Muscle of back (tissue), 11 donors: Measurements from ENCODE around the gene RBM38. TPM values are rescaled to one million over a fixed set of nuclear protein-coding genes. Genes with fewer than 3 reads are reported as not detected.
A peak's percentile ranks its signal among the peaks of the same experiment; 100 is the strongest.

ENCODE experiments used
- DNase-seq, 3 donors: peaks; one replicate each; pipeline versions ENCODE4 v3.0.0 to v3.0.0-alpha.2; 2013
- polyA plus RNA-seq, 10 donors: library from polyadenylated mRNA; unstranded; fragments of 120-200 nt; gene quantifications; one replicate each; pipeline ENCODE4 v1.2.1, GENCODE V29; 2013; ENCODE audit not compliant: insufficient read length in 10 of 10

RBM38 gene
- polyA plus RNA-seq, 10 donors = 36.3 to 68.7 (median 49.9) TPM

DNA sequence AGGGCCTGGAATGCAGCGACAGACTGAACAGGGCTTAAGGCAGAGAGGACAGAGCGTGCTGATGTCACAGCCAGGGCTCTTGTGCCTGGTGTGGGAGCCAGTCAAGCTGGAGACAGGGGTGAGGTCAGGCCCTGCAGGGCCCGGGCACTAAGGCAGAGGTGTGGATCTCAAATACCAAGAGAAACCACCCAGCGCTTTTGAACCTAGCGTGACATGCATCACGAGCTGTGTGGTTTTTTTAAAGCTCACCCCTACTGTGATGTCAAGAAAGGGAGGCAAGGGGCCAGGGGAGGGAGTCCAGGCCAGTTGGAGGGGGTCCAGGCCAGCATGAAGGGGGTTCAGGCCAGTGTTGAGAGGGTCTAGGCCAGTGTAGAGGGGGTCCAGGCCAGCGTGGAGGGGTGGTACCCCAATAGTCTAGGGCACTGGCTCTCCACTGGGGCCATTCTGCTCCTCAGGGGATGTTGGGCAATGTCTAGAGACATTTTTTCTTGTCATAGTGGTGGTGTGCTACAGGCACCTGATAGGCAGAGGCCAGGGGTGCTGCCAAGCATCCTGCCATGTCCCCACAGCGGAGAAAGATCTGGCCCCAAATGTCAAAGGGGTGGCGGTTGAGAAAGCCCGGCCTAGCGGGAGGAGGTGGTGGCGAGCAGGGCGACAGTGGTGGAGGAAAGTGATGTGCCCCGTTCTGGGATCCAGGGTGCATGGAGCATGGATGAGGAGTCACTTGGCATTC, 42.6 kb downstream of the RBM38 start:
- DNase-seq = no peak

DNA sequence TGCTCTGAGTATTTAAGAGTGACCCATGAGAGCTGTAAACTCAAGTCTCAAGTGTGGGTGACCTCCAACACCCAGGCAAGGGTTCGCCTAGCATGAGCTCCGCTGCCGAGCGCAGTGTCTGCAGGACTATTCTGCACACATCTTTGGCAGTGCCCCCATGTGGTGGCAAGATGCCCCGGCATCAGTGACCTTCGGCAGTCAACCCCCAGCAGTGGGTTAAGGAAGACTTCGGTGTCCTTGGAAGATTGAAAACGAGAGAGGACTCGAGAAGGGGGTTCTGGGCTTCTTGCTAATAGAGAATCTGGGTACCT, 43.1 kb downstream of the RBM38 start:
- no peak for DNase-seq

DNA sequence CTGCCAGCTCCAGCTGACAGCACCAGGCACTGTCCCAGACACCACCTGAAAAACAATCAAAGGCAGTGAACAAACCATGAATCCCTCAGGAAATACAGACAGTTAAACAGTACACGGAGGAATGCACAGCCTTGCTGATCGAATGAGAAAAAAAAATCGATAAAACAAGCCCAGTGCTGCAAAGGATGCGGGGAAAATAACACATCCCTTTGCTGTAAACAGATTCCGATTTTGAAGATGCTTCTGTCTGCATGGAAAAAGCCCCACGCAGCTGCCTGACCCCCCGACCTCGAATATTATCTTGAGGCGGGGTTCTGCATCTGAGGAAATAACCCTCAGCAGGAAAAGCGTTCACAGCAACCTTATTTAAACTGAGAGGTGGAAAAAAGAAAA, 43.9 kb downstream of the RBM38 start:
- DNase-seq = no peak

DNA sequence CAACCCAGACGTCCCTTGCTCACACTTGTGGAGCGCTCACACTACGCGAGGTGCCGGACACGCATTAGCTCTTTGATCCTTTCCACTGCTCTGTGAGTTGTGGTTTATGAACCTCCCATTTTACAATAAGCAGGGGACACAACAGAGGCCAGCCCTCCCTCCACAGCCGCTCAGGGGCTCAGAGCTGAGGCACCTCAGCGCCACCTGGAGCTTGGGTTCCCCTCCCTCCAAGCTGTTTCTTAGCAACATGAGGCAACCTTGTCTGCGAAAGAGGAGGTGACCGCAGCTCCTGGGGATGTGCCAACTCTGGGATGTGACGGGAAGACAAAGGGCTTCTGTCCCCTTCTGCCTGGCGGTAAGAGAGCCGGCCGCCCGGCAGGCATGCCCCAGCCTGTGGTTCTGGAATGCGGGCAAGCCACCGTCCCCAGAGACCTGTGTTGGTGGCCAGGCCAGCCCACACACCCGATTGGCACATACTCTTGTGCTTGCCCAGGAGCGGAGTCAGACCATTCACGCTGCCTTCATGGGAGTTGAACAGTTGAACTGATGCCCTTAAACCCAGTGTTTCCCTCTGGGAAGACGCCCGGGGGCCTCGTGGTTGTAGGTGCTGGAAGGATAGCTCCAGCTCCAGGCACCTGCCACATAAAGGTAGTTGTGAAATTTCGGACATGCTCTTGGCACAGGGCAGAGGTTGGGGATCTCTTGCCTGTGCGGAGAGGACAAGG, 44.5 kb downstream of the RBM38 start:
- peak in 2 of 3 donors; percentile 21 to 63 for DNase-seq

DNA sequence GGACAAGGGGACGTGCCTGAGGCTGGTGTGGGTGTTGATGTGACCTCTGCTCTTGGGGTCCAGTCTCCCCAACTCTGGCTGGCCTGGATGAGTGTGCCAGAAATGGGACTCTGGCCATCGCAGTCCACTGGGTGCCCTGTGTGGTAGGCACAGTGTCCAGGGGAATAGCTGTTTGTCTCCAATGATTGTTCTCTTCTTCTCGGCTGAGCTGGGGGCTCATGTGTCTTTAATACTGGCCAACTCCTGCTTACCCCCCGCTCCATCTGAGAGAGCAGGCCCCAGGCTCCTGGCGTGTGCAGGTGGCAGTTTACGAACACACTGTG, 45.0 kb downstream of the RBM38 start:
- DNase-seq = no peak

DNA sequence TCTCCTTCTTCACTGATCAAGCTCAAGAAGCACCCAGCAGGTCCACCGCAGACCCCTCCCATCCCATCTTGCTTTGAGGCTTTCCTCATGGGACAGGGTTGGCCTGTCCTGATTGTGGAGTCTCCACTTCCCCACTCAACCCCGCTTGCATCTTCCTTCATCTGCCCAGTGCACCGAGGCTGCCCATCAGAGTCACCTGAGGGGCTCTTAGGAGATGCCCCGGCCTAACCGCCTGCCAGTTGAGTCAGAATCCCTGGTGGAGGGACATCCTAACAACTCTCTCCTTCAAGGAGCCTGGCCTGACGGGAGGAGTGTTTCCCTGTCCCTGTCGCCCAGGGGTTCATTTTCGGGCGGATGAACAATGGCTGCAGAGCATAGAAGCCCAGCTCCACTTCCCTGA, 46.1 kb downstream of the RBM38 start:
- DNase-seq = no peak

DNA sequence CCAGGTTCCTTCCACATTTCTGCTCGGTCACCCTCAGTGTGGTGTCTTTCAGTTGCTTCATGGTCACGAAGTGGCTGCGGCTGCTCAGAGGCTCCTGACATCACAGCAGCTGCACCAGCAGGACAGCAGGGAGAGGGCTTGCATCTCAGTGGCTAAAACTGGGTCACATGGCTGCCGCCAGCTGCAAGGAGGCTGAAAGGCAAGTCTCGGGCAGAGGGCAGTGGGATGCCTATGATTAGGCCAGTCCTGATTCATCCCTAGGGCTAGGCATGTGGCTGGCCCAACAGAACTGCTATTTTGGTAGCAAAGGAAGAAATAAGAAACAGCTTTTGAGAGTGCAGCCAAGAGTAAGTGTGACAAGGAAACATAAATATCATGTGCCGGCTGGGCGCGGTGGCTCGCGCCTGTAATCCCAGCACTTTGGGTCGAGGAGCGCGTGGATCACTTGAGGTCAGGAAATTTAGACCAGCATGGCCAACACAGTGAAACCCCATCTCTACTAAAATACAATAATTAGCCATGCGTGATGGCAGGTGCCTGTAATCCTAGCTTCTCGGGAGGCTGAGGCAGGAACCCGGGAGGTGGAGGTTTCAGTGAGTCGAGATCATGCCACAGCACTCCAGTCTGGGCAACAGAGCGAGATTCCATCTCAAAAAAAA, 46.6 kb downstream of the RBM38 start:
- no peak for DNase-seq

DNA sequence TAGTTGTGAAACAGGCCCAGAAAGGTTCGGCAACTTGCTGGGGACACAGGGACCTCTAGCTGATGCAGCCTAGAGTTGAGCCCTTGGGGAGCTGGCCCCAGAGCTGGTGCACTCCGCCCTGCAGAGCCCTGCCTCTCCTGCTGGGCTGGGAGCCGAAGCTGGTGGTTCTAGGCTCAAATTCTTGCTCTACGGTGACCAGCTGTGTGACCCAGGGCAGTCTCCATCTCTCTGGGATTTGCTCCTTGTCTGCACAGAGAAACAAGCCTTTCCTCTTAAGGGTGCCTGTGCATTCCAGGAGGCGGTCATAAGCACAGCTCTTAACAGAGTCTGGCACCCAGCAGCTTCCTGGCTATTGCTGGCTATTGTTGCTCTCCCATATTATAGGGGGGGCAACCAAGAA, 47.4 kb downstream of the RBM38 start:
- DNase-seq = no peak

DNA sequence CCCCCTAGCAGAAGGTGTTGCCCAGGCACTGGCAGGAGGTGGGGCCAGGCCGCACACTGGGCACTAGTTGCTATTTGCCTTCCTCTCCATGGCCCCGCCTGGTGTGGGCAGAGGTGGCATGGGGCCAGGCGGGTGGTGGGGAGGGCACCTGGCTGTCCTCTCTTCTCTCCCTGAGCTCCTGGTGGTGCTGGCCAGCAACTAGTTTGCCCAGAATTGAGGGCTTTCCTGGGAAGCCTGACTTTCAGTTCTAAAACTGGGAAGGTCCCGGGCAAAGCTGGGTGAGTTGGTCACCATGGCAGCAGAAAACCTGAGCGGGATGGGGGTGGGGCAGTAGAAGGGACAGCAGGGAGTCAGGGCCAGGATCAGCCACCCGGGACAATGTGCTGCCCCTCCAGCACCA, 48.2 kb downstream of the RBM38 start:
- DNase-seq = no peak

DNA sequence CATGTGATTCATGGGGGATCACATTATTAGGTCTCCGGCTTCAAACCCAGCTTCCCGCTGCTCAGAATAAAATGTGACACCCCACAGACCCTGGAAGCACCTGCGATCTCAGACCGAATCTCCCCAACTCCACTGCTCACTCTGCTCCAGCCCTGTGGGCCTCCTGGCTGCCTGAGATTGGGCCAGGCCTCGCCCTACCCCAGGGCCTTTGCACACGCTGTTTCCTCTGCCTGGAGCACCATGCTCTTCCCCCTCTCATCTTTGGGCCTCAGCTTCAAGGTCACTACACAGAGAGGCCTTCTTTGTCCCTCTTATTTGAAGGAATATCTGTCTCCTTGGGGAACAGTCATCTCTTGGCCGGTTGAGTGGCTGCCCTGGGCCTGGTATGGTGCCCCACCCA, 48.8 kb downstream of the RBM38 start:
- no peak for DNase-seq

DNA sequence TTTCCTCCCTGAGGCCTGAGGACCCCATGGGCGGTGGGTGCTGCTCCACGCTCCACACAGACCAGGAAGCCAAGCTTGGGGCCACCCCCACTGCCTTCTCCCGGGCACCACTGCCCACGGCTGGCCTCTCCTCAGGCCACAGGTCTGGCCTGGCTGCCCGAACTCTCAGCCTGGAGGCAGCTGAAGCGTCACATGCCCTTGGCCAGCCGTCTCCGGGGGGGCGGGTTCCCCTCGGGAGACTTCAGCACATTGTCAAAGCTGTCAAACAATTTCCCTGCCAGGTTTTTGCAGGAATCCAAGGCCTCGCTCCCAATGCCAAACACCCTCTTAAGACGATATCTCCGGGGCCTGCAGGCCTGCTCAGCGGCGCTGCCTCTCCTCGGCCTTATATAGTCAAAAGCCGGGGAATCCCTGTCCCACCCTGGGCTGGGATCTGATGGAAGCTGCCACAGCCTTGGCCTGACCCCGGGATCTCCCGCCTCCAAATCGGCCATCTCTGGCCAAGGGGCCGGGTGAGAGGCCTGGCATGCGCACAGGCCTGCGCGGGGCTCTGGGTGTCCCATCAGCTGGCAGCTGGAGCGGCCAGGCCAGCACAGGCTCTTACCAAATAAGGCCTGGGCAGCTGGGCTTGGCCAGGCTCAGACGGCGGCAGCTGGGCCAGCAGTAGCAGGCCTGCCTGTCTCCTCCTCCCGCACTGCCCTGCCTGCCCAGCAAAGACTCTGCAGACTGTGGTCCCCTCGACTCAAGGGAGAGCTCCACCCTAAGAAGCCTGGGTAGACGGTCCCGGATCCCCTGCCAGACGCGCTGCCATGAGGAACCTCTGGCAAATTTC, 49.7 kb downstream of the RBM38 start:
- peak; percentile 81 to 87 (median 82) for DNase-seq

DNA sequence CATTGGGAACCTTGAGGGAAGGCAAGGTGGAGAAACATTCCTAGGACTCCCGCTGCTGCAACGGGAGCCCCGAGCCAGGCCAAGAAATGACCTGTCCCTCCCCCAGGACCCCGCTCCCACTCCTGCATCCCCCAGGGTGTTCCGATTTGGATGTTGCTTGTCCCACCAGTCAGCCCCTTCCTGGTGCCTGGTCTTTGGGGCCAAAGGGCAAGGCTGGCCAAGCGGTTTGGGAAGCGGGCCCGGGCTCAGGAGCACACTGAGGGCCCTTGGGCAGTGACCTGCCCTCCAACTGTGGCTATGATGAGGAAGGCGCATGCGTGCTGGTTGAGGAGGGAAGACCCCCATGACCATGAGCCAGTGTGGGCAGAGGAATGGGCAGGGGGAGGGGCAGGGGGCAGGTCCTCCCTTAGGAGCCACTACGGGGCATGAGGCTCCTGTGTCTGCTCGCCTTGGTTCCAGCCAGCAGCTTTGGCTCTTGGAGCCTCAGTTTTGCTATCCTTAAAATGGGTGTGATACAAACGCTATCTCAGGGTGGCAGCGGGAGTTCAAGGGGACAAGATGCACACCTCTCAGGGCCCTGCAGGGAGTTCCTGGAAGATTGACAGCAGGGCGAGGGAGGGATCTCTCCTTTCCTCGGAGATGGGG, 50.4 kb downstream of the RBM38 start:
- no peak for DNase-seq

DNA sequence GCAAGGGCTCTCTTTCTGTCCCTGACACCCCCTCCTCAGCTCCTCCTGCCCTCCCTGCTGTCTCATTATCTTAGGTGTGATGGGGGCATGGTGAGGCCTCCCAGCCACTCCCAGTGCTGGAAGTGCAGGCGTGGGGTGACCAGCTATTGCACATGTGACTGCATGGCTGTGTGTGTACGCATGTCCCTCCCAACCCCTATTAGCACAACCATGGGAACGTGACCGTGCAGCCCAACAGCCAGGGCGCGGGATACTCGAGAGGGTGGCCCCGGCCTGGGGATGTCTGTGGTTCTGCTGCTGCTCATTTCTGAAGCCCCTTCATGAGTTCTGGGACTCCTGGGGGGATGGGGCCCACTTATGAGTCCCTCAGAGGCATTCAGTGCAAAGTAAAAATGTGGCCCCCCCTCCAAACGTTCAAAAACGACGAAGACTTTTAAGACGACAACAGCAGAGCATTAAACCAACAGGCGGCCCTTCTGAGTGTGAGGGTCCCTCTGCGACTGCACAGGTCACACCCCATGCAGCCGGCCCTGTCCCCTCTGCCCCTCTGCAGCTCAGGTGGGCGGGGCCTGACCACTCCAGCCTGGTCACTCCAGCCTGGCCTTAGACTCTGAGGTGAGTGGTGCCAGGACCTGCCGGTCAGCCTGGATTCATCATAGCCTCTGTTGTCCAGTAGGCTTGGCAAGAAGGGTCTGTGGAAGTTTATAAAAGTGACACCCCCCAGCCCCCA, 51.1 kb downstream of the RBM38 start:
- DNase-seq = no peak

DNA sequence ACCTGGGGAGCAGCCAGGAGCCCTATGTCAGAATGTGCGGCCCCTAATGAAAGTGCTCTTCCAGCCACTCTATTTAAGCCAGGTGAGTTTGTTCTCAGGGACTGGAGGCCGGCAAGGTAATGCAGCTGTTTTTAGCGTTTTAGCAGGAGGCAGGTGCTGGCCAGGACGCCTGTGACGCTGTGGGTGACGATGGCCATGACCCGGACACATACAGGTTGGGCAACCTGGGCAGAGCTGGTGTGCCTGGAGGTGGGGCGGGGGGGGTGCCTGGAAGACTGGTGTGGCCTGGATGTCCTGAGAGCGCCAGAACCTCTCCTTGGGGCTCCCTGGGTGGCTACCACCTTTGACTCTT, 51.7 kb downstream of the RBM38 start:
- no peak for DNase-seq

DNA sequence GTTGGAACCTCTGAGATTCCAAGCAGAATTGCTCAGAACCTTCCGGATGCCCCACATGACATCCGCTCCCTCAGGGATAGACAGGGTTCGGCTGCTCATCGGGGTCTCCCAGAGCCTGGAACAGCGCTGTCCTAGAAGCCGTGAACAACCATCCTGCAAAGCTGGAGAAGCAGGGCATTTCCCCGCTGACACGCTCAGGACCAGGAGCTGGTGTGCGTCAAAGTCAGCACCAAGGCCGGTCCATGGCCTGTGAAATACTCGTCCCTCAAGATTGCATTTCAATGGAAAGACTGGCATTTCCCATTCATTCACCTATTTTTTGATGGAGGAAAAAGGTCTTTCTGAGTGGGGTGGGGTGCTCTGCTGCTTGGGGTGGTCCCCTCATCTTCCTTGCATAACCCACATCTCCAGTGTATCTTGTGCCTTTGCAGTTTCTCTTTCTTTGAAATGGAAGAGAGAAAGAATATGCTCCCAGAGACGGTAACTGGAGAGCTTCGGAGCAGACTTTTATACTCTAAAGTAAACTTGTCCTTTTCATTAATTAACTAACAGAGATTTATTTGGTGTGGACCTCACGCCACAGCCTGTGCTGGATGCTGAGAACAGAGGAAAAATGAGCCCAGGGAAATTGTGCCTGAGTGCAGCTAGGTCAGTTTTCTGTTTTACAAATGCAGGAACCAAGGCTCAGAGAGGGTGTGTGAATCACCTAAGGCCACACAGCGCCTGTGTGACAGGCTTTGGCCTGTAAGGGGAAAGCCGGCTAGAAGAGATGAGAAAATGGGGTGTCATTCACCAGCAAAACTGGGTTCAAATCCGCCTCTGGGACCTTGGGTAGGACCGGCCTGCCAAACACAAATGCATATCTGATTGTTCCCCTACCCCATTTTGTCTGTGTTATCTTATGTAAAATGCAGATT, 52.4 kb downstream of the RBM38 start:
- DNase-seq = no peak

DNA sequence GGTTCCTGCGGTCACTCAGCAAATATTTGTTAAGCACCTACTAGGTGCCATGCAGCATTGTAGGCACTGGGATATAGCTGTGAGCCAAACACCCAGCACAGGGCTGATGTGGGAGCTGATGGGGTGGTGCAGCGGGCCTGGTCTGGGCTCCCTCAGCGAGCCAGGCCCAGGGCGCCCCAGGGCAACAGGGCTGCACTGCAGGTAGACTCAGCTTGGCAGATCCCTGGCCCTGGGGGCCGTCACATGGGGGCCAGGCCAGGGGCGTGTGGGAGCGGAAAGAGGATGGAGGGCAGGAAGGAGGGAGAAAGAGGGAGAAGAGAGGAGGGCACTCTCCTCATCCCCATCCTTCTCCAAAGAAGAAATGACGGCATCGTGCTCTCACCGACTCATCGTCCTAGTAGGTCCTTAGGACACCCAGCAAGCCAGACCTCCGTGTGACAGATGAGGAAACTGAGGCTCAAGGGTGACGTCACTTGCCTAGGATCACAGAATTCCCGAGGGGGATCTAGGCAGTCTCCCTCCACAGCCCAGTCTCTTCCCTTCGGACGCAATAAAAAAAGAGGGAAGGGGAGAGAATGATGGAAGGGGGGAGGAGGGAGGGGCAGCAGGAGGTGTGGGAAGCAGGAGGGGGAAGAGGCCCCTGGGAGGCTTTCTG, 53.3 kb downstream of the RBM38 start:
- DNase-seq = no peak

DNA sequence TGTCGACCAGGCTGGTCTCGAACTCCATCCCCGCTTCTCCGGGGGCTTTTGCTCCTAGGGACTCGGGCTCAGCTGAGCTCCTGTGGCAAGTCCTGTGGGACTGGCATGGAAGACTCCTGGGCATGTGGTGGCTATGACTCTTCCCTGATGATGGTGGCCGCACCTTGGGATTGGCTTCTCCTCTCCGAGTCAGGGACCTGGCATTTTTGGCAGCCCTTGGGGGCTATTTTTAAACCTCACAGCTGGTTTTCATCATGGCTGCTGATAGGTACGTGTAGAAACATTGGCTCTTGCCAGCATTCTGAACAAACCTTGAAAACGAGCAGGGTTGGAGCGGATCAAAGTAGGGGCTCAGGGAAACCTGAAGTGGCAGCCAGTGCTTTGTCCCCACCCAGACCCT, 54.1 kb downstream of the RBM38 start:
- no peak for DNase-seq

DNA sequence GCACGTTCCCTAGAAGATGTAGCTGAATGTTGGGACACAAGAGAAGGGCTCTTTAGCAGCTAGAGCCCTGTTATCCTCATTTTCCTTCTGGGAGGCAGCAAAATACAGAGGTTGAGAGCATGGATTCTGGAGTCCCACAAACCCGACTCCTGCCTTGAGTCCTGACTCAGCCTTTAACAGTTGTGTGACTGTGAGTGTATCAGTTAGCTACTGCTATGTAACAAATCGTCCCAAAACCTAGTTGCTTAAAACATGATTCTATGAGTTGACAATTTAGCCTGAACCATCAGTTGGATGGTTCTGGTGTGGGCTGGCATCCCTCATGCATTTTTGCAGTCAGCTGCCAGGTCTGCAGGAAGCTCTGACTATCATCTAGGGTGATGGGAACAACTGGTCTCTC, 54.6 kb downstream of the RBM38 start:
- no peak for DNase-seq

DNA sequence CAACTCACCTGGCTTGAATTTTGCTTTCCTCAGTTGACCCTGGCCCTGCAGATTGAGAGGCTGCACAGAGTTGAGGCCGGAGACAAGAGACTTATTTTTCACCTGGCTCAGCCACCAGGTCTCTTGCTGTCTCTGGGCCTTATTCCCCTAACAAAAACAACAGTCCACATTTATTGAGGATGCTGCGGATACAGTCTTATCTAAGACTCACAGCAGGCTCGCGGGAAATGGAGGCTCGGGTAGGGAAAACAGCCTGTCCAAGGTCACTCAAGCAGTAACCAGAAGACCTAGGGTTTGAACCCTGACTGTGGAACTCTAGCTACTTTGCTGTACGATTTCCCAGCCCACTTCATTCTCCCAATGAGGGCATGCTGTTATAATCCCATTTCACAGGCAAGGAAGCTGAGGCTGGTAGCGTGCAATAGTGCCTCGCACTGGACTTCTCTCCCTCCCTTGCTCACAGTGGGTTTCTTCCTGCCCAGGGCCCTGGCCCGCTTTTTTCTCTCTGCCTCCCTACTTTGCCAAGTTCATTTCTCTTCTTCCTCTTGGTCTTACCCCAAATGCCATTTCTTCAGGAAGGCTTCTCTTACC, 57.7 kb downstream of the RBM38 start:
- no peak for DNase-seq
